Testis (tissue), 3 donors: ENCODE data around the gene GREB1L. TPM values are rescaled to one million over a fixed set of nuclear protein-coding genes. Genes with fewer than 3 reads are reported as not detected.

Experiments
- DNase-seq: peaks from one replicate; pipeline ENCODE4 v3.0.0-alpha.2; 2019
- H3K27ac ChIP-seq, 2 donors: fragments of 200-600 bp; sonication (generic); one replicate each; pipeline ENCODE4 v1.5.1; 2019
- H3K27me3 ChIP-seq: fragments of 200-600 bp; sonication (generic); one replicate; pipeline ENCODE4 v1.5.1; 2019
- H3K36me3 ChIP-seq: fragments of 200-600 bp; sonication (generic); one replicate; pipeline ENCODE4 v1.5.1; 2017; ENCODE audit warnings: low read depth; ENCODE audit errors: missing control alignments
- H3K4me1 ChIP-seq: fragments of 200-600 bp; sonication (generic); one replicate; pipeline ENCODE4 v1.5.1; 2019
- H3K4me3 ChIP-seq, 2 donors: fragments of 200-600 bp; sonication (generic); one replicate each; pipeline ENCODE4 v1.5.1; 2017 to 2019
- H3K9me3 ChIP-seq: fragments of 200-600 bp; sonication (generic); one replicate; pipeline ENCODE4 v1.5.1; 2017
- CTCF ChIP-seq, 3 experiments: fragments of 450-650 bp in 2 of 3; fragments of 200-600 bp in 1 of 3; sonication (generic) in 1 of 3; IDR thresholded peaks; one replicate each; pipeline ENCODE4 v1.5.1; 2016 to 2019; ENCODE audit warnings: antibody characterized with exemption in 3 of 3, mild to moderate bottlenecking in 2 of 3, moderate library complexity in 1 of 3
- POLR2A ChIP-seq: fragments of 450-650 bp; IDR thresholded peaks from one replicate; pipeline ENCODE4 v1.6.1; 2017; ENCODE audit warnings: antibody characterized with exemption, mild to moderate bottlenecking, moderate library complexity
- WGBS, 2 donors: methylation state at CpG; one replicate each; pipeline ENCODE4 v1.1.5; 2018; 5-methylcytosine and 5-hydroxymethylcytosine counted together
- intact Hi-C: fragments of 100-400 bp; cut with DNase I; formaldehyde crosslinking; loops from one replicate; pipeline ENCODE4 v1.15.1; 2023; ENCODE audit warnings: low total_unique reads
- polyA plus RNA-seq: library from polyadenylated mRNA; stranded (reverse); fragments of 350-450 nt; fragmentation: Illumina TruSeq; extraction: RNeasy Lipid Tissue Mini Kit (QIAGEN cat#74804); gene quantifications from one replicate; pipeline ENCODE4 v1.2.3, GENCODE V29; 2014; ENCODE audit warnings: low read depth, low replicate concordance; ENCODE audit not compliant: insufficient read depth
- total RNA-seq, 2 donors: library from RNA; depleted of rRNA; stranded (reverse); fragments of >200 nt; gene quantifications; one replicate each; pipeline ENCODE4 v1.2.3, GENCODE V29; 2016

Gene GREB1L
- total and polyA plus RNA-seq, 3 donors from 2014 or later, result 11.9 to 40.6 (median 38.4) TPM

- no peak for DNase-seq
- no peak overlapping the region for H3K4me3 ChIP-seq
- H3K36me3 ChIP-seq, result no peaks in the 10 kb centered on the region
- intact Hi-C loops, result no loop called here
- no peaks in the 10 kb centered on the region for H3K4me1 ChIP-seq
- H3K27ac ChIP-seq, result no peak overlapping the region
- WGBS, 2 donors, result 84 to 96% methylated on average over 5 of the region's 5 CpGs
- H3K9me3 ChIP-seq, result no peaks in the 10 kb centered on the region
- no peaks in the 10 kb centered on the region for H3K27me3 ChIP-seq
- TF ChIP-seq POLR2A, result no peak
- TF ChIP-seq CTCF (IDR thresholded peaks at IDR 0.05), result no peak
These were observed 237.7 kb downstream of the GREB1L start for GRCh38 chr18:21479721-21480120.

GRCh38 chr18:21481739-21482138, 239.7 kb downstream of the GREB1L start:
- no peak for DNase-seq
- Histone ChIP-seq H3K9me3 (no peaks in the 10 kb centered on the region), H3K36me3 (no peaks in the 10 kb centered on the region), H3K27ac (no peak overlapping the region), H3K4me3 (no peak overlapping the region), H3K27me3 (no peaks in the 10 kb centered on the region), H3K4me1 (no peaks in the 10 kb centered on the region)
- intact Hi-C loops, result no loop called here
- 81 to 87% methylated on average over 2 of the region's 2 CpGs for WGBS, 2 donors
- TF ChIP-seq CTCF (IDR thresholded peaks at IDR 0.05) (no peak), POLR2A (no peak)

GRCh38 chr18:21483051-21483450, 241.0 kb downstream of the GREB1L start:
- Histone ChIP-seq H3K4me1 (no peaks in the 10 kb centered on the region), H3K27me3 (no peaks in the 10 kb centered on the region), H3K36me3 (no peaks in the 10 kb centered on the region), H3K9me3 (no peaks in the 10 kb centered on the region), H3K27ac (no peak overlapping the region), H3K4me3 (no peak overlapping the region)
- TF ChIP-seq POLR2A, result no peak
- DNase-seq, result no peak
- intact Hi-C loops, result no loop called here
- WGBS, 2 donors, result 76 to 82% methylated on average over 5 of the region's 5 CpGs

- DNase-seq, result no peak
- 75 to 76% methylated on average over 7 of the region's 7 CpGs for WGBS, 2 donors
- intact Hi-C loops, result no loop called here
- Histone ChIP-seq H3K4me3 (no peak overlapping the region), H3K4me1 (no peaks in the 10 kb centered on the region), H3K36me3 (no peaks in the 10 kb centered on the region), H3K9me3 (no peaks in the 10 kb centered on the region), H3K27ac (no peak overlapping the region), H3K27me3 (no peaks in the 10 kb centered on the region)
- TF ChIP-seq POLR2A, result no peak
- TF ChIP-seq CTCF (IDR thresholded peaks at IDR 0.05), result no peak
These were observed 243.0 kb downstream of the GREB1L start for GRCh38 chr18:21484851-21485636.

- Histone ChIP-seq H3K27me3 (no peaks in the 10 kb centered on the region), H3K9me3 (no peaks in the 10 kb centered on the region), H3K36me3 (no peaks in the 10 kb centered on the region), H3K27ac (no peak overlapping the region), H3K4me3 (no peak overlapping the region), H3K4me1 (no peaks in the 10 kb centered on the region)
- no peak for DNase-seq
- TF ChIP-seq CTCF (IDR thresholded peaks at IDR 0.05) (no peak), POLR2A (no peak)
- intact Hi-C loops, result no loop called here
- WGBS, 2 donors, result 70 to 76% methylated on average over 3 of the region's 3 CpGs
These were observed 244.9 kb downstream of the GREB1L start for GRCh38 chr18:21486905-21487437.
